ENCODE results near the gene ZBTB12.

DNA sequence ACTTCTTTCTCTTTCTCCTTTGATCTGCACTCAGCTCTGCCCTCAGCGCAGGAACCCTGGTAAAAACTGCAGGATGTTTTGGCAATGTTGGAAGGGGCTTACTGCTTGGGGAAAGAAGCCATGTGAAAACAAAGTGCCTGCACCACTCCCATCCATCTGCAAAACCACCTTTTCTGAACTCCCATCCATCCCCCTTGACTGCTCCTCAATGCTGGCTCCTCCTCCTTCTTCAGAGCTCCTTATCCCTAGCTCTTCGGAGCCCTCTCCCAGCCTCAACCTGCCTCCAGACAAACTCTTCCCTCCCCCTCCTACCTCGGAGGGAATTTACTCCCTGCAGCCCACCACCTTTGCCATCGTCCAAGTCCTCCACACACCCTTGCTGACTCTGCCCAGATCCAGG, 4.2 kb upstream of the ZBTB12 start:
- TF ChIP-seq POLR2A (IDR thresholded peaks at IDR 0.05): no peak
- TF ChIP-seq CTCF (IDR thresholded peaks at IDR 0.05): no peak

Measured in esophagus squamous epithelium (tissue), 4 donors.